Coronary artery (tissue), 2 donors: ENCODE results near the gene GALK2.
"Not testable (repeated sequence)": the region's sequence is repeated elsewhere in the genome, so short reads cannot be mapped to it uniquely, and the experiment has no call there.

ENCODE experiments used
- DNase-seq: peaks from one replicate; pipeline ENCODE4 v3.0.0-alpha.2; 2017; ENCODE audit warnings: low spot score
- H3K27ac ChIP-seq, 2 donors: fragments of 200-600 bp; sonication (generic); one replicate each; pipeline ENCODE4 v1.5.1; 2016 to 2019
- H3K4me3 ChIP-seq: fragments of 200-600 bp; sonication (generic); 2 replicates; pipeline ENCODE4 v1.5.1; 2016; ENCODE audit warnings: mild to moderate bottlenecking, moderate library complexity
- TF ChIP-seq, protein P1 (sequence below): fragments of 200-600 bp; sonication (generic); IDR thresholded peaks from one replicate; pipeline ENCODE4 v1.5.1; 2019; ENCODE audit warnings: antibody characterized with exemption

GALK2 gene

DNA sequence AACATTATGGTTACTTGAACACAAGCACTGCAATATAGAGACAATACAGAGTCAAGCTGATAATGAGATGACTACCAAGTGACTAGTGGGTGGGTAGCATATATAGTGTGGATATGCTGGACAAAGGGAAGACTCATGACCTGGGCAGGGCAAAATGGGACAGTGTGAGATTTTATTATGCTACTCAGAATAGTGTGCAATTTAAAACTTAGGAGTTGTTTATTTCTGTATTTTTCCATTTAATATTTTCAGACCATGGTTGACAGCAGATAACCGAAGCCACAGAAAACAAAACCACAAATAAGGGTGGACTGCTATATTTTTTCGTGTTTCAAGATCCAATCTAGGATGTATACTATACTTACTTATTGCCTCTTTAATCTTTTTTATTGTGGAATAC, 19.6 kb downstream of the GALK2 start:
- Histone ChIP-seq H3K4me3 (no peak overlapping the region), H3K27ac (no peak overlapping the region)
- TF ChIP-seq, protein P1, sequence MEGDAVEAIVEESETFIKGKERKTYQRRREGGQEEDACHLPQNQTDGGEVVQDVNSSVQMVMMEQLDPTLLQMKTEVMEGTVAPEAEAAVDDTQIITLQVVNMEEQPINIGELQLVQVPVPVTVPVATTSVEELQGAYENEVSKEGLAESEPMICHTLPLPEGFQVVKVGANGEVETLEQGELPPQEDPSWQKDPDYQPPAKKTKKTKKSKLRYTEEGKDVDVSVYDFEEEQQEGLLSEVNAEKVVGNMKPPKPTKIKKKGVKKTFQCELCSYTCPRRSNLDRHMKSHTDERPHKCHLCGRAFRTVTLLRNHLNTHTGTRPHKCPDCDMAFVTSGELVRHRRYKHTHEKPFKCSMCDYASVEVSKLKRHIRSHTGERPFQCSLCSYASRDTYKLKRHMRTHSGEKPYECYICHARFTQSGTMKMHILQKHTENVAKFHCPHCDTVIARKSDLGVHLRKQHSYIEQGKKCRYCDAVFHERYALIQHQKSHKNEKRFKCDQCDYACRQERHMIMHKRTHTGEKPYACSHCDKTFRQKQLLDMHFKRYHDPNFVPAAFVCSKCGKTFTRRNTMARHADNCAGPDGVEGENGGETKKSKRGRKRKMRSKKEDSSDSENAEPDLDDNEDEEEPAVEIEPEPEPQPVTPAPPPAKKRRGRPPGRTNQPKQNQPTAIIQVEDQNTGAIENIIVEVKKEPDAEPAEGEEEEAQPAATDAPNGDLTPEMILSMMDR: no peak
- DNase-seq: no peak

DNA sequence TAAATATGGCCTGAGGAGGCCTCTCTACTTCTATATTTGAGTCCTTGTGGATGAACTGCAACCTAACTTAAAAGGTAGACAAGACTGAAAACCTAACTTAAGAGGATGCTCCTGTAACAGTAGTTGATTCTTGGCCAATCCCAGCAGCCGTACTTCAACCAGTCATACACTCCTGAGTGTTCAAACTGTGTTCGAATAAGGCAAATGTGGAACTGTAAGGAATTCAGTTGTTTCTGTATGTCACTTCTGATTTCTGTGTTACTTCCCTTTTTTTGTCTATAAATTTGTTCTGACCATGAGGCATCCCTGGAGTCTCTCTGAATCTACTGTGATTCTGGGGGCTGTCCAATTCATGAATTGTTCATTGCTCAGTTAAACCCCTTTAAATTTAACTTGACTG, 20.5 kb downstream of the GALK2 start:
- TF ChIP-seq, protein P1: no peak
- no peak overlapping the region for H3K4me3 ChIP-seq
- no peak for DNase-seq
- no peak overlapping the region for H3K27ac ChIP-seq

DNA sequence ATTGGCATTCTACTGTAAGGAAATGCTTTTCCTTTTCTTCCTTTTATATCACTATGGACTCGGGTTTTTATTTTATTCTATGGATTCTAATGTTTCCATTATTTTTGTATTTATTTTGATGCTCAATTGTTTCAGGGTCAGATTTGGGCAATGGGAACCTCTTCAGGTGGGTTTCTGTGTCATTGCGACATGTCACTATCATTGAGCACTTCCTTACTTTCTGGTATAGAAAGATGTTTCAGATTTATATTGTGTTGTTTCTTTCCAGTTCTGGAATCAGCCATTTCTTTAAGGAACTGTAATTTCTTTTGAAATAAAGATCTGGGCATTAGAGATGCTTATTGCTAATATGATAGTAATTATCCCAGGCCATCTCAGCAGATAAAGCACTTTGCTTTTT, 21.8 kb downstream of the GALK2 start:
- TF ChIP-seq, protein P1: no peak
- DNase-seq: no peak
- Histone ChIP-seq H3K27ac (no peak overlapping the region), H3K4me3 (no peak overlapping the region)

DNA sequence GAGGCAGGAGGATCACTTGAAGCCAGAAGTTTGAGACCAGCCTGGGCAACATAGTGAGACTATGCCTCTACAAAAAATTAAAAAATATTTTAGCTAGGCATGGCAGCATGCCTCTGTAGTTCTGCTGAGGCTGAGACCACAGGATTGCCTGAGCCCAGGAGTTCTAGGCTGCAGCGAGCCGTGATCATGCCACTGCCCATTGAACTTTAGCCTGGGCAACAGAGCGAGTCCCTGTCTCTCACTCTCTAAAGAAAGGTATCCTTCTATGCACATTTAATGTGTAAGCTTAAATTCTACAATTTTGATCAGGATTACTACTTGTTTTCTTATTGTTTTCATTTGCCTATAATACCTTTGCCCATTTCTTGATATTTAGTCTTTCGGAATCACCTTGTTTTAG, 26.8 kb downstream of the GALK2 start:
- Histone ChIP-seq H3K27ac (no peak overlapping the region), H3K4me3 (no peak overlapping the region)
- no peak for DNase-seq
- TF ChIP-seq, protein P1: no peak

DNA sequence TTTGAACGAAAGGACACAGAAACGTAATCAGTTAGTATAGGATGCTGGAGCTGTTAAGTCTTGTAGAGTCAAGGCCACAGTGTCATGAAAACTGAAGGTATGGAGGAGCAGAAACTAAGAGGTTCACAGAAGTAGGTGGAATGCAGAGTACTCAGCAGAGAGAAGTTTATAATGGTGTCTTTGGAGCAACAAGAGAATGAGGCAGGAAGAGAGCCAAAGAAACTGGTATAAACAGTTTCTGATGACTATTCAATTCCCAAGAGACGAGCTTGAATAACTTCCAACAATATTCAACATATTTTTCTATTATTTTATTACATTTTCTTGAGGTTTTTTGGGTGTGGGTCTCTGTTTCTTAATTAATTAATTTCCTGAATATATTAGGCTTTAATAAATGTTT, 29.6 kb downstream of the GALK2 start:
- Histone ChIP-seq H3K4me3 (no peak overlapping the region), H3K27ac (no peak overlapping the region)
- TF ChIP-seq, protein P1: no peak
- no peak for DNase-seq

DNA sequence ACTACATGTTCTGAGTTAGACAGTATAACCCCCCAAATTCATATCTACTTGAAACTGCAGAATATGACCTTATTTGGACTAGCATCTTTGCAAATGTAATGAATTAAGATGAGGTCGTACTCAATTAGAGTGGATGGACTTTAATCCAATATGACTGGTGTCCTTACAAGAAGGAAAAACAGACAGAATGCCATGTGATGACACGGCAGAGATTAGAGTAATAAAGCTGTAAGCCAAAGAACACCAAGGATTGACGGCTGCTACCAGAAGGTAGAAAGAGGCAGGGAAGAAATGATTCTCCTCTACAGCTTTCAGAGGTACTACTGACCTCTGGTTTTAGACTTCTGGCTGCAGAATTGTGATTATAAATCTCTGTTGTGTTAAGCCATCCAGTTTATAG, 30.3 kb downstream of the GALK2 start:
- no peak for DNase-seq
- Histone ChIP-seq H3K4me3 (no peak overlapping the region), H3K27ac (no peak overlapping the region)
- TF ChIP-seq, protein P1: no peak

DNA sequence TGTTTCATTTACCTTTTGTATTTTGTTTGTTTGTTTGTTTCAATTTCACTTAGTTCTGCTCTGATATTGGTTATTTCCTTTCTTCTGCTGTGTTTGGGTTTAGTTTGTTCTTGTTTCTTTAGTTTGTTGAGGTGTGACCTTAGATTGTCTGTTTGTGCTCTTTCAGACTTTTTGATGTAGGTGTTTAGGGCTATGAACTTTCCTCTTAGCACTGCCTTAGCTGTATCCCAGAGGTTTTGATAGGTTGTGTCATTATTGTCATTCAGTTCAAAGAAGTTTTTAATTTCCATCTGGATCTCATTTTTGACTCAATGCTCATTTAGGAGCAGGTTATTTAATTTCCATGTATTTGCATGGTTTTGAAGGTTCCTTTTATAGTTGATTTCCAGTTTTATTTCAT, 38.1 kb downstream of the GALK2 start:
- H3K27ac ChIP-seq, DNase-seq, H3K4me3 ChIP-seq: not testable (repeated sequence)

DNA sequence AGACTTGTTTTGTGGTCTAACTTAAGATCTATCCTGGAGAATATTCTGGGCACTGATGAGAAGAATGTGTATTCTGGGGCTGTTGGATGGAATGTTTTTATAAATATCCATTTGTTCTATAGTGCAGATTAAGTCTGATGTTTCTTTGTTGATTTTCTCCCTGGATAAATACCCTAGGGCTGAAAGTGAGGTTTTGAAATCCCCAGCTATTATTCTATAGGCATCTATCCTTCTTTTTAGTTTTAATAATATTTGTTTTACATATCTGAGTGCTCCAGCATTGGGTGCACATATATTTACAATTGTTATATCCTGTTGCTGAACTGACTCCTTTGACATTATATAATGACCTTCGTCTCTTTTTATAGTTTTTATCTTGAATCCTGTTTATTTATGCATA, 42.9 kb downstream of the GALK2 start:
- H3K27ac ChIP-seq: no peak overlapping the region
- TF ChIP-seq, protein P1: no peak
- no peak overlapping the region for H3K4me3 ChIP-seq
- no peak for DNase-seq
